Activated CD8-positive, alpha-beta T cell treated with anti-CD3 and anti-CD28 coated beads, Interleukin-2, amount 10 ng/mL, durations not matched to agents 7 days and 5 days (primary cell): ENCODE measurements around the gene TGIF2LY. TPM values are rescaled to one million over a fixed set of nuclear protein-coding genes. Genes with fewer than 3 reads are reported as not detected.
"Not testable (repeated sequence)": the region's sequence is repeated elsewhere in the genome, so short reads cannot be mapped to it uniquely, and the experiment has no call there.

Experiments
- ATAC-seq: fragments of 150-1000 bp; cut with Tn5 transposase; one replicate; pipeline ENCODE4 v1.10.0; 2021; ENCODE audit warnings: moderate library complexity
- CTCF ChIA-PET: fragments of 350-600 bp; sonication (Branson Sonifier 250); formaldehyde crosslinking; loops from one replicate; lab custom pipeline; 2021; ENCODE audit warnings: antibody characterized with exemption; lab: Charles Lee
- POLR2A ChIA-PET: fragments of 350-600 bp; sonication (Branson Sonifier 250); formaldehyde crosslinking; loops from one replicate; lab custom pipeline; 2021; ENCODE audit warnings: antibody characterized with exemption; lab: Charles Lee
- DNase-seq: peaks from one replicate; pipeline ENCODE4 v3.0.0-alpha.2; 2020
- H3K27ac Mint-ChIP-seq: one replicate; pipeline ENCODE4 v1.8.0; 2021; ENCODE audit warnings: mild to moderate bottlenecking, mixed read lengths
- H3K27me3 Mint-ChIP-seq: one replicate; pipeline ENCODE4 v1.8.0; 2021; ENCODE audit warnings: low read depth, mixed read lengths
- H3K36me3 Mint-ChIP-seq: one replicate; pipeline ENCODE4 v1.8.0; 2021; ENCODE audit warnings: low read depth, mixed read lengths
- H3K4me1 Mint-ChIP-seq: one replicate; pipeline ENCODE4 v1.8.0; 2021; ENCODE audit warnings: low read depth, mixed read lengths
- H3K4me3 Mint-ChIP-seq: one replicate; pipeline ENCODE4 v1.8.0; 2021; ENCODE audit warnings: mild to moderate bottlenecking, mixed read lengths
- H3K9me3 Mint-ChIP-seq: one replicate; pipeline ENCODE4 v1.8.0; 2022; ENCODE audit warnings: mixed read lengths; ENCODE audit not compliant: insufficient read depth
- total RNA-seq, 2 experiments: library from RNA; stranded (reverse); gene quantifications; one replicate each; pipeline ENCODE4 v1.2.3, GENCODE V29; 2021

Gene TGIF2LY
- total RNA-seq: not detected

DNA sequence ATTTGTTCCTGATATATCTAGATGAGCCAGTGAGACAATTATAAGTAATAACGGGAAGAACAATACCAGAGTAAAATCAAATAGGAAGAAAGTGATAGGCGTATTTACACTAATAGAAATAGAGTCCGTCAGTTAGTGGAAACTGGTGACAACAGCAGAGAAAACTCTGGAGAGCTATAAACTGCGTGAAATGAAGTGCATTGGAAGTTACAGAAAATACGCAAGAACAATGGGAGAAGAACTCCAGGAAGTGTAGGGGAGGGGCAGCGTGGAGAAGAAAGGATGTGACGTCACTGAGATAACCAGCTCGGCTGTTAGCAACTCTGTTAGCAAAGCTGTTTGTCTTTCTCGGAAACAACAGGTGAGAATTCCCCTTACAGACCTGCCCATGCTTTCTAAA lies at the start of gene TGIF2LY:
Gene TGIF2LY, plus strand, starts transcription at position 301 of the 400 bp plus-strand sequence. CDS start 178 bp downstream, outside the sequence.
- DNase-seq, H3K27me3 Mint-ChIP-seq, POLR2A ChIA-PET, H3K4me3 Mint-ChIP-seq, H3K27ac Mint-ChIP-seq, H3K9me3 Mint-ChIP-seq, ATAC-seq, H3K36me3 Mint-ChIP-seq, H3K4me1 Mint-ChIP-seq, CTCF ChIA-PET: not testable (repeated sequence)
